ENCODE data around the gene NHEJ1. TPM values are rescaled to one million over a fixed set of nuclear protein-coding genes. Genes with fewer than 3 reads are reported as not detected.

NHEJ1 gene
- total and polyA plus RNA-seq, 2 of the 13 experiments (the other 11 are each of a cell fraction or from before 2014, with no cell fraction given) = 30.0 to 30.7 TPM

- TF ChIP-seq, protein P1, sequence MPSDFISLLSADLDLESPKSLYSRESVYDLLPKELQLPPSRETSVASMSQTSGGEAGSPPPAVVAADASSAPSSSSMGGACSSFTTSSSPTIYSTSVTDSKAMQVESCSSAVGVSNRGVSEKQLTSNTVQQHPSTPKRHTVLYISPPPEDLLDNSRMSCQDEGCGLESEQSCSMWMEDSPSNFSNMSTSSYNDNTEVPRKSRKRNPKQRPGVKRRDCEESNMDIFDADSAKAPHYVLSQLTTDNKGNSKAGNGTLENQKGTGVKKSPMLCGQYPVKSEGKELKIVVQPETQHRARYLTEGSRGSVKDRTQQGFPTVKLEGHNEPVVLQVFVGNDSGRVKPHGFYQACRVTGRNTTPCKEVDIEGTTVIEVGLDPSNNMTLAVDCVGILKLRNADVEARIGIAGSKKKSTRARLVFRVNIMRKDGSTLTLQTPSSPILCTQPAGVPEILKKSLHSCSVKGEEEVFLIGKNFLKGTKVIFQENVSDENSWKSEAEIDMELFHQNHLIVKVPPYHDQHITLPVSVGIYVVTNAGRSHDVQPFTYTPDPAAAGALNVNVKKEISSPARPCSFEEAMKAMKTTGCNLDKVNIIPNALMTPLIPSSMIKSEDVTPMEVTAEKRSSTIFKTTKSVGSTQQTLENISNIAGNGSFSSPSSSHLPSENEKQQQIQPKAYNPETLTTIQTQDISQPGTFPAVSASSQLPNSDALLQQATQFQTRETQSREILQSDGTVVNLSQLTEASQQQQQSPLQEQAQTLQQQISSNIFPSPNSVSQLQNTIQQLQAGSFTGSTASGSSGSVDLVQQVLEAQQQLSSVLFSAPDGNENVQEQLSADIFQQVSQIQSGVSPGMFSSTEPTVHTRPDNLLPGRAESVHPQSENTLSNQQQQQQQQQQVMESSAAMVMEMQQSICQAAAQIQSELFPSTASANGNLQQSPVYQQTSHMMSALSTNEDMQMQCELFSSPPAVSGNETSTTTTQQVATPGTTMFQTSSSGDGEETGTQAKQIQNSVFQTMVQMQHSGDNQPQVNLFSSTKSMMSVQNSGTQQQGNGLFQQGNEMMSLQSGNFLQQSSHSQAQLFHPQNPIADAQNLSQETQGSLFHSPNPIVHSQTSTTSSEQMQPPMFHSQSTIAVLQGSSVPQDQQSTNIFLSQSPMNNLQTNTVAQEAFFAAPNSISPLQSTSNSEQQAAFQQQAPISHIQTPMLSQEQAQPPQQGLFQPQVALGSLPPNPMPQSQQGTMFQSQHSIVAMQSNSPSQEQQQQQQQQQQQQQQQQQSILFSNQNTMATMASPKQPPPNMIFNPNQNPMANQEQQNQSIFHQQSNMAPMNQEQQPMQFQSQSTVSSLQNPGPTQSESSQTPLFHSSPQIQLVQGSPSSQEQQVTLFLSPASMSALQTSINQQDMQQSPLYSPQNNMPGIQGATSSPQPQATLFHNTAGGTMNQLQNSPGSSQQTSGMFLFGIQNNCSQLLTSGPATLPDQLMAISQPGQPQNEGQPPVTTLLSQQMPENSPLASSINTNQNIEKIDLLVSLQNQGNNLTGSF (CRISPR knock-in tag; IDR thresholded peaks at IDR 0.05) = no peak
- TF ChIP-seq BCLAF1 (IDR thresholded peaks at IDR 0.05) = no peak
- TF ChIP-seq POLR2AphosphoS2 (IDR thresholded peaks at IDR 0.05; ENCODE audit: low read depth, low read length) = no peak
- peak; percentile 63; the same call in 1 of the 2 replicates for TF ChIP-seq GATA4 (IDR thresholded peaks at IDR 0.05; ENCODE audit: borderline replicate concordance, low read depth)
- TF ChIP-seq ZNF761 (CRISPR knock-in tag; conservative IDR thresholded peaks at IDR 0.05) = no peak
- TF ChIP-seq, protein P2, sequence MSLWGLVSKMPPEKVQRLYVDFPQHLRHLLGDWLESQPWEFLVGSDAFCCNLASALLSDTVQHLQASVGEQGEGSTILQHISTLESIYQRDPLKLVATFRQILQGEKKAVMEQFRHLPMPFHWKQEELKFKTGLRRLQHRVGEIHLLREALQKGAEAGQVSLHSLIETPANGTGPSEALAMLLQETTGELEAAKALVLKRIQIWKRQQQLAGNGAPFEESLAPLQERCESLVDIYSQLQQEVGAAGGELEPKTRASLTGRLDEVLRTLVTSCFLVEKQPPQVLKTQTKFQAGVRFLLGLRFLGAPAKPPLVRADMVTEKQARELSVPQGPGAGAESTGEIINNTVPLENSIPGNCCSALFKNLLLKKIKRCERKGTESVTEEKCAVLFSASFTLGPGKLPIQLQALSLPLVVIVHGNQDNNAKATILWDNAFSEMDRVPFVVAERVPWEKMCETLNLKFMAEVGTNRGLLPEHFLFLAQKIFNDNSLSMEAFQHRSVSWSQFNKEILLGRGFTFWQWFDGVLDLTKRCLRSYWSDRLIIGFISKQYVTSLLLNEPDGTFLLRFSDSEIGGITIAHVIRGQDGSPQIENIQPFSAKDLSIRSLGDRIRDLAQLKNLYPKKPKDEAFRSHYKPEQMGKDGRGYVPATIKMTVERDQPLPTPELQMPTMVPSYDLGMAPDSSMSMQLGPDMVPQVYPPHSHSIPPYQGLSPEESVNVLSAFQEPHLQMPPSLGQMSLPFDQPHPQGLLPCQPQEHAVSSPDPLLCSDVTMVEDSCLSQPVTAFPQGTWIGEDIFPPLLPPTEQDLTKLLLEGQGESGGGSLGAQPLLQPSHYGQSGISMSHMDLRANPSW (CRISPR knock-in tag; IDR thresholded peaks at IDR 0.05; ENCODE audit: borderline replicate concordance) = peak; percentile 96
- no peak for TF ChIP-seq SCMH1 (CRISPR knock-in tag; IDR thresholded peaks at IDR 0.05; ENCODE audit: borderline replicate concordance)
- TF ChIP-seq RFXANK (CRISPR knock-in tag; IDR thresholded peaks at IDR 0.05) = no peak
- TF ChIP-seq ZNF547 (CRISPR knock-in tag; IDR thresholded peaks at IDR 0.05) = no peak
- peak; percentile 85 for TF ChIP-seq PPARG (CRISPR knock-in tag; conservative IDR thresholded peaks at IDR 0.05)
- no peak for TF ChIP-seq ZNF510 (CRISPR knock-in tag; IDR thresholded peaks at IDR 0.05; ENCODE audit: low read depth)
- TF ChIP-seq ZNF225 (CRISPR knock-in tag; IDR thresholded peaks at IDR 0.05) = no peak
- TF ChIP-seq KLF12 (CRISPR knock-in tag; IDR thresholded peaks at IDR 0.05; ENCODE audit: borderline replicate concordance) = 0 out of 2 replicates have a peak, but pooled peaks have one; percentile 59
- TF ChIP-seq, protein P3, sequence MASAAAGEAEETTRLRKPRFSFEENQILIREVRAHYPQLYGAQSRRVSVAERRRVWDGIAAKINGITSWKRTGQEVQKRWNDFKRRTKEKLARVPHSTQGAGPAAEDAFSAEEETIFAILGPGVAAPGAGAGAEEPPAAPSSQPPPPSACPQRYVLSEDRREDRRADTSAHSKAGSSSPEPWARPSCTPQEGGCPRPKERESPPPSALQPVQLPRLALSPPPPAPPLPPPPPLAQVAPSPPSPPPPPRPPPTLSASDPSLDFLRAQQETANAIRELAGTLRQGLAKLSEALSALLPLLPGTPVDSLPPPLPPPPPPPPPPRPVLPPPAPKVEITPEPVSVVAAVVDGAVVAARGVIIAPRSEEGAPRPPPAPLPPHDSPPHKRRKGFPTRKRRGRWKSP (CRISPR knock-in tag; IDR thresholded peaks at IDR 0.05) = peak; percentile 94; the same call in 1 of the 2 replicates
- TF ChIP-seq SRF (IDR thresholded peaks at IDR 0.05; ENCODE audit: low read depth, low read length) = peak; percentile 82
- no peak for TF ChIP-seq ZNF724P (CRISPR knock-in tag; IDR thresholded peaks at IDR 0.05; ENCODE audit: borderline replicate concordance)
- no peak for TF ChIP-seq SMAD9 (CRISPR knock-in tag; IDR thresholded peaks at IDR 0.05)
- no peak for TF ChIP-seq NFE2L1 (CRISPR knock-in tag; IDR thresholded peaks at IDR 0.05; ENCODE audit: borderline replicate concordance)
These were observed 49.1 kb downstream of the NHEJ1 start (continued) for GRCh38 chr2:219111375-219112061.

All from HepG2 (cell line).